SIG-M5 treated with dmso at 0.1 percent for 504 hours (cell line): ENCODE measurements around the gene PHF21B.
"Not testable (repeated sequence)": the region's sequence is repeated elsewhere in the genome, so short reads cannot be mapped to it uniquely, and the experiment has no call there.

Source experiments
- DNase-seq: peaks from one replicate; lab custom pipeline; 2025; ENCODE audit not compliant: unreplicated experiment; lab: John Stamatoyannopoulos, UW

The PHF21B gene

DNA sequence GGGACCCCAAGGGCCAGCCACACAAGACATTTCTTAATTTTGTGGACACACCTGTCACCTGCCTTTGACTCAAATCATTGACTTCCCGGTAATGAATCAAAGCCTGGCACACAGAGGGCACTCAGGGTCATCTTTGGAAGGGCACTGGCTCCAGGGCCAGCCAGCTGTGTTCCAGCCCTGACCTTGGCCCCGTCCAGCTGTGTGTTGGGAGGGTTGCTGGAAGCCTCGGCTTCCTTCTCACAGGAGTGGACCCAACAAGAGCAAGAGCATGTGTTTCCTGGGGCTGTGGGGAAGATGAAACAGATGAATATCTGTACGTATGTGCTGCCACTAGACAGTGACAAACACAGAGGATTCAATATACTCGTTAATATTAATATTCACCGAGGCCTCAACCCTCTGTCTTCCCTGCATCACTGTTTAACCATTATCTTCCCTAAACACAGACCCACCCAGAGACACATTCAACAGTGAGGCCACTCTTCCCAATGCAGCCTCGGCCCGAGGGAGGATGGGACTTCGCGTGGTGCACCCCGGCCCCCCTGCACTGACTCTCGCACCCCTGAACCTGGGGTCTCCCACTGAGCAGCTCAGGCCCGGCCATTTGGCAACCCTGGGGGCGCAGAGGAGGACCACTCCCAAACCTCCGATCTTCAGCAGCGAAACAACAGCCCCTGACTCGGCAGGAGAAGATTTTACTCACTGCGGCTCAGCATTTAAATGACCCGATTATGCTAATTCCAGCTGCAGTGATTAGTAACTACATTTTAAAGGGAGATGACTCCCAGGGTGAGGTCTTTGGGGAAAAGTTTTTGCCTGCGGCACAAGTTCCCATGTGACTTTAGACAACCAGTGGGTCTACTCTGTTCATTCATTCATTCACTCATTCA lies 45.7 kb downstream of the PHF21B start:
- DNase-seq, result no peak

DNA sequence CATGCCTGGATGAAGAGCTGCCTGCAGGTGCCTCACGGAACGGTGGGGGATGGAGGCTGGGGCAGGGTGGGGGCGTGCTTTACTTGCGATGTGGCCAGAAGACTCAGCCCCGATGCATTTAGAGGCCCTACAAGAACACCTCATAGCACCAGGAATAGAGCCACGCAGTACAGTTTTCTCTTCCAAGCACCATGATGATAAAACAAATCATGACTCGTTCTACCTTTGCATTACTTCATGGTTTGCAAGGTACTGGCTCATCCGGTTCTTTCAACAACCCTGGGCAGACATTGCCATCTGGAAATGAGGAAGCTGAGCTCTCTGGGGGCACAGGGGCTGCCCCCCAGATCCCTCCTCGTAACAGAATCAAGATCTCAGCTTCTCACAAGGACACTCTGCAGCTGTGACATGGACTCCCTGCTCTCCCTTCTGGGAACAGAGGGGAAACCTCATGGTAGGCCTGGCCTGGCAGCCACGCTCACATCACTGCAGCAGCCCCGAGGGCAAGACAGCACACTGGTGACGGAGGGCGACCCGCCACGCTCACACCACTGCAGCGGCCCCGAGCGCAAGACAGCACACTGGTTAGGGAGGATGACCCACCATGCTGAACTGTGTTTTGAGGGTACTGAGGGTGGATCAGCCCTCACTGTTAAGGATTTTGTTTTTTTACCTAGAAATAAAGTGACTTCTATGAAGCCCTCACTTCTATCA lies 46.9 kb downstream of the PHF21B start:
- DNase-seq, result no peak

DNA sequence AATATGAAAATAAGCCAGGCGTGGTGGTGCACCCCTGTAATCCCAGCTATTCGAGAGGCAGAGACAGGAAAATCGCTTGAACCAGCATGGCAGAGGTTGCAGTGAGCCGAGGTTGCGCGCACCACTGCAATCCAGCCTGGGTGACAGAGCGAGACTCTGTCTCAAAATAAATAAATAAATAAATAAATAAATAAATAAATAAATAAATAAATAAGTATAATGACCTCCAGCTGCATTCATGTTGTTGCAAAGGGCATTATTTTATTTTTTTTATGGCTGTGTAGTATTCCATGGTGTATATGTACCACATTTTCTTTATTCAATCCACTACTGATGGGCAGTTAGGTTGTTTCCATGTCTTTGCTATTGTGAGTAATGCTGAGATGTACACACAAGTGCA lies 48.1 kb downstream of the PHF21B start:
- DNase-seq, result not testable (repeated sequence)

DNA sequence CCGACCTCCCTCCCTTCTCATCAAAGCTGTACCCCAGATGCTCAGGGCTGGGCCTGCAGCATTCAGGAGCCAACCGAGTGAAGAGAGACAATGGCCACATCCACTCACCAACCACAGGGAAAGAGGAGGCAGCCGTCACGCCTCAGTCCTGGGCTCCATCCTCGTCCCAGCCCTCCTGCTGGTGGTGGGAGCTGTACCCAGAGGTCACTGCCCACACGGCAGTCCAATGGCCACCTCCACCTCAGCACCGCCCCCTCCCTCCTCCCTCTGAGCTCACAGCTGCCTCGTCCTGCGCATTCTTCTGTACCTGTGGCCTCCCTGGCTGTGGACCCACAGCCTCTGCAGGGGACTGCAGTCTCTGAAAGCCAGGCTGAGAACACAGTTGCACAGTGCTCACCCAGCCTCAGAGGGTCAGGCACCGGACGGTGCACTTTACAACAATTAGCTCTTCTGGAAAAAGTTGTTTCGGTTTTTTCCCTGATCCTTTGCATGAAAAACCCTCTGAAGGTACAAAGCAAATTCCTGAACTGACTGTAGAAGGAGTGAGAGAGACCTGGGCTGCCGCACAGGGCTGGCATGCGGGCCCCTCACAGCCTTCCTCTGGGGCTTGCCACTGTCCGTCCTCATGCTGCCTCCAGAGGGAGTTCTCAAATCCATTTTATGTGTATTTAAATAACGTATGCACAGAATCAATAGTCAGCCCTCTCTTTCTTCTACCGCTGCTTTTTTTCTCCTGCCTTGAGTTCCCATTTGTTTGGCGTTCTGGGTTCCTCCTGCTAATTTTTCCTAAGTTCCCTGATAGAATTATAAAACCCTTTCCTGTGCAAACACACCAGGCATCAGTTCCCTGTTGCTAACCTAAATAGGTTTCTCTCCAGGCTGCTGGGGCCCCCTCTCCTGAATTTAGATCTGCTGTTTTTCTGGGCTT lies 52.7 kb downstream of the PHF21B start:
- DNase-seq, result no peak

DNA sequence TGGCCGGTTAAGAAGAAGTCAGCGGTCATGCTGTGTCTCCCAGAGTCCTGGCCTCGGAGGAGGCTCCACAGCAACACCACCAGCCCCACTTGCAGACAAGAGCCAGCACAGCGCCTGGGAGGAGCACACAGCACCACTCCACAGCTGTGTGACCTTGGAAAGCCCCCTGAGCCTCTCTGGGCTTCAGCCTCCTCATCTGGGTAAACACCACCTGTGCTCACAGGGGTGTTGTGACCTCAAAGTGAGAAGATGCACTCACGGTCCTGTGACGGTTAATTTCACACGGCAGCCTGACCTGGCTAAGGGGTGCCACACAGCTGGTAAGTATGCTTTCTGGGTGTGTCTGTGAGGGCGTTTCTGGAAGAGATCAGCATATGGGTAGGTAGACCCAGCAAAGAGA lies 54.7 kb downstream of the PHF21B start:
- no peak for DNase-seq

DNA sequence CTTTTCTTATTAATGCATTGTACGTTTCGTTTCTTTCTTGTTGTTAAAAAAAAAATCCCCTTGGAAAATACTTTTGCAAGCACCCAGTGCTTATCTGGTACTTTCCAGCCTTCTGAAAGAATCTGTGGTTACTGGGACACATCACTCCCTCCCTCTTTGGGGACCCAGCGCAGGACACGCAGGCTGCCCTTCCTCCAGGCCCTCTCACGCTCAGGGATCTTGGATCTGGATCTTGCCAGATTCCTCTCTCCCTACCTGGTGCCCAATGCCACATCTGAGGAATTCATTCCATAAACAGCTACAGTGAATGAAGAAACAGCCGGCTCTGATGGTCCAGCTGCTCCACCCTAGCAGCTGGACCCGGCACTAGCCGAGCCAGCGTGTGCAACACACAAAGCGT lies 55.7 kb downstream of the PHF21B start:
- DNase-seq, result no peak

DNA sequence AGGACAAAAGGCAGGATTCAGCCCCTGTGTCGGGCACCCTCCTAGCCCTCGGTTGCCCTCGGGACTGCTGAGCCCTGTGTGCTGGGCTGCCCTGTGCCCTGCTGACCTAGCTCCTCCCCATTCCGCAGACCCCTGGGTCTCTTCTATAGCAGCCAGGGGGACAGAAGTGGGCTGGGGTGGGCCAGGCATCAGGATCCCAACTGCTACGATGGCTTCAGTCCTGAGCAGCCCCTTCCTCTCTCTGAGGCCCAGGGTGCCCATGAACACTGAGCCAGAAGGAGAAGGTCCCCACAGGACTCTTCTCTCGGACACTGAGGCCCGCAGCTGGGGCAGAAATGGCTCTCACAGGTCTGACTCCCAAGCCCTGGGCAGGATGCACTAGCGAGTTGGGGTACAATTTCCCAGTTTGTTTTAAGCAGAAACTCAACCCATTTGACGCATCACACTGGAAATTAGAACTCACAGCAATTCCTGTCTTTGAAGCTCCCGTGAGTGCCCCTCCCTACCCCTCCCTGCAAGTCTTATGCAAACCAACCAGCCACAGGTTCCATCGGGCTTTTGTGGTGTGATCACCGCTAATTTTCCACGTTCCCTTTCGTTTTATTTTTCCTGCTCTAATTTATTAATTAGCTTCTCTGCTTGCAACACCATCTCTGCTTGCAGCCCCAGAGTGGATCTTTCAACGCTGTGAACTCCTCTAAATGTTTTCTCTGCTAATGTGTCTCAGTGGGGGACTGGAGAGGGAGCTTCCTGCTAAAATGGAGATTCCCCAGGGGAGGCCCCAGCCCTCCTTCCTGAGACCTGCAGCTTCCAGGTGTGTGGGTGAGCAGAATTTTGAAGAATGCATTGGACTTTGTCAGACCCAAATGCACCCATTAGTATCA lies 56.7 kb downstream of the PHF21B start:
- DNase-seq, result no peak

DNA sequence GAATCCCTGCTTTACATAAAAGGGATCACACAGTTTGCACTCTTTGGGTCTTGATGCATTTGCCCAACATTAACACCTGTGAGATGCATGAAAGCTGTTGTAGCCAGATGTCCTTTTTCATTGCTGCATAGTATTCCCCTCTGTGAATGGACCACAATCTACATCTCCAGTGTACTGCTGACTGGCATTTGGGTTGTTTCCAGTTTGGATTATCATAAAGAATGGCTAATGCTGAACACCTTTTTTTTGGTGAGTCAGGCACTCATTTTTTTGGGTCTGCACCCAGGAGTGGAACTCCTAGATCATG lies 58.3 kb downstream of the PHF21B start:
- DNase-seq, result no peak

DNA sequence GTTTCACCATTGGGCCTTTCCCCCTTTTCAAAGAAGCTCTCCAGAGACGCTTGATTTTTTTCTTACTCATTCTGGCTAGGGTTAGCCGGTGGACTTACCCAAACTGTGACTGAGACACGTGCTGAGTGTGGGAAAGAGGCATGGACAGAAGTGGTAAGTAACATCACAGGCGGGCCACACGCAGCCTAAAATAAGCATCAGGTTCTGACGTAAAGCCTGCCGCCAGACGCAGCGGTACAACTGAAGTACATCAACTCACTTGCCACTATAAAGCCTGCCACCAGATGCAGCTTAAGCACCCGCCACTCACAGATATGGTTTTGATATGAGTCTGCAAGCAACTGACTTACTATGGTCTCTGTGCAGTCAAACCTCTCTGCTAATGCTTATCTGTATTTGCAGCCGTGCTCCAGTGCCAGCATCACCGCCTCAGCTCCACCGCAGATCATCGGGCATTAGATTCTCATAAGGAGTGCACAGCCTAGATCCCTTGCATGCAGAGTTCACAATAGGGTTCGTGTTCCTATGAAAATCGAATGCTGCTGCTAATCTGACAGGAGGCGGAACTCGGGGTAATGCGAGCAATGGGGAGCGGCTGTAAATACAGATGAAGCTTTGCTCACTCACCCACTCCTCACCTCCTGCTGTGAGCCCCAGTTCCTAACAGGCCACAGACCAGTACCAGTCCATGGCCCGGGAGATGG lies 58.8 kb downstream of the PHF21B start:
- no peak for DNase-seq

DNA sequence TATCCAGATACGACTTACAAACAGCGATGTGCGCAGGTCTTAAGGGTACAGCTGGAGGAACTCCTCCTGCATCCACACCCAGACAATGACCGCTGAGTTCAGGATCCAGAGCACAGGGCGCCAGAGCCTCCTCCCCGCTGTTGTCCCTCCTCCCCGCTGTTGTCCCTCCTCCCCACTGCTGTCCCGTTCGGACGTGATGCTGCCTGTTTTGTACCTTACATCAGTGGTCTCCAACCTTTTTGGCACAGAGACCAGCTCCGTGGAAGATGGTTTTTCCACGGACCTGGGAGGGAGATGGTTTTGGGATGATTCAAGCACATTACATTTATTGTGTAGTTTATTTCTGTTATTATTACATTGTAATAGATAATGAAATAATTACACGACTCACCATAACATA lies 62.0 kb downstream of the PHF21B start:
- no peak for DNase-seq

DNA sequence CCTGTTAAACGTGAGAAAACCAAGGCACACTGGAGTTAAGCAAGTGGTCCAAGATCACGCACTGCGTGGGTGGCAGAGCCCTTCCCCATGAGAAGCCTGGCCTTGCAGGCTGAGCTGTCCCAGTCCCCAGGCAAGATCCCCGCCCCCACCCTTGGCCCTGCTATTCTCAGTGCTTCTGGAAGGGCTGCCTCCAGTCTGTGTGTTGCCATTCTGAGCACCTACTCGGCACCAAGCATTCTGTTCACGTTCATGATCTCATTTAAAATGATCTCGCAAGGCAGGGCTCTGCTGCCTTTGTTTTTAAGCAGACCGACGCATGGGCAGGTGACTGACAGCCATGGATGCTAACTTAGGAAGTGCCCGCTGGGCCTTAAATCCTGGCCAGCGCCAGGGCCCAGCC lies 62.8 kb downstream of the PHF21B start:
- no peak for DNase-seq

DNA sequence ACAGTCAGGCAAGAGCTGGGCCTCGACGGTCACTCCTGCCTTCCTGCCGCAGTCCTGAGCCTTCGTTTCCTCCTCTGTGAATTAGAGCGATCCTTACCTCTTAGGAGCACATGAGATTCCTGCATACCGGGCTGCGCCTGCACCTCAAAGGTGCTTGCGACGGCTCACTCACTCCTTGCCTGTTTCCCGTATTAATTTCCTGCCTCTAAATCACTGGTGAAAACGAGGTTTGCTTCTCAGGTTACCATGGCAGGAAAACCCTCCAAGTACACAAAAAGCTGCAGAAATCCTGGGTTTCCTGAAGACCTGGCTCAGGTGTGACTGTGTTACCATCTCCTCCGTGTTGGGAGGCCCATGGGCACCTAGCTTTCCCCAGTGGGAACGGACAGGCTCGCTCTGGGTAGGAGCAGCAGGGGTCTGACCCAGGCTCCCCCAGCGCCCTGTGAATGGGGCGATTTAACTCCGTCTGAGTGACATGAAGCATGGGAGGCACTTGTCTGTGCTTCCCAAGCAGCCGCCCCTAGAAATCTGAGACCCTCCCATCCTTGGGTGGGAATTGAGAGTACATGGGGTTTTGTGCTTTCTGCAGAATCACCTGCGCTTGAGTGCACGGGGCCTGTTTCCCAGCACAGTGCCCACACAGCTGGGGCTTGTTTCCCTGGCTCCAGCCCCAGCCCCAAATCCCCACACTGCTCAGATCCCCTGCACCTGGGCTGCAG lies 64.8 kb downstream of the PHF21B start:
- no peak for DNase-seq

DNA sequence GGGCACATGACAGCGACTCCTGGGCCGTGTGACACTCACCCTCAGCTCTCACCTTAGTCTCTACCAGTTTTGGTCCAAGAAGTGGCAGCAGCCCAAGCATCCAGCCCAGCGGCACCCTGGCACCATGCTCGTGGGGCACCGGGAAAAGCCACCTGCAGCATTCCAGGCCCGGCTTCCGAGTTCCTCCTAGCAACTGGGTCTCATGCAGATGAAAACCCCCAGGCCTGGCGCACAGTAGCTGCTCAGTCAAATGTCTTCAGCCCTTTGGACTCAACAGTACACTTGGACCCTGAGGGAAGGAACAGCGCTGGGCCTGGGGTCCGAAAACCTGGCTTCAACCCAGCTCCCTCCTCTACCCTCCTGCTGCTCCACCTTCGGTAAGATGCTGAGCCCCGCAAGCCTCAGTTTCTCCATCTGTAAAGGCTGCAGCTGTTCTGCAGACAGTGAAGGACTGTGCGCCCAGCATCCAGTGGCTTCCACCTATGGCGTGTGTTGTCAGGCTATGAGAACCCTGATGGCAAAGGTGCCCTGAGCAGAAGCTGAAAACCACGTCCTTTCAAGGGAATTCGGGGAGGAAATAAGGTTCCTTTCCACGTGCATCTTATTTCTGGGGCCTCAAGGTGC lies 66.0 kb downstream of the PHF21B start:
- no peak for DNase-seq

DNA sequence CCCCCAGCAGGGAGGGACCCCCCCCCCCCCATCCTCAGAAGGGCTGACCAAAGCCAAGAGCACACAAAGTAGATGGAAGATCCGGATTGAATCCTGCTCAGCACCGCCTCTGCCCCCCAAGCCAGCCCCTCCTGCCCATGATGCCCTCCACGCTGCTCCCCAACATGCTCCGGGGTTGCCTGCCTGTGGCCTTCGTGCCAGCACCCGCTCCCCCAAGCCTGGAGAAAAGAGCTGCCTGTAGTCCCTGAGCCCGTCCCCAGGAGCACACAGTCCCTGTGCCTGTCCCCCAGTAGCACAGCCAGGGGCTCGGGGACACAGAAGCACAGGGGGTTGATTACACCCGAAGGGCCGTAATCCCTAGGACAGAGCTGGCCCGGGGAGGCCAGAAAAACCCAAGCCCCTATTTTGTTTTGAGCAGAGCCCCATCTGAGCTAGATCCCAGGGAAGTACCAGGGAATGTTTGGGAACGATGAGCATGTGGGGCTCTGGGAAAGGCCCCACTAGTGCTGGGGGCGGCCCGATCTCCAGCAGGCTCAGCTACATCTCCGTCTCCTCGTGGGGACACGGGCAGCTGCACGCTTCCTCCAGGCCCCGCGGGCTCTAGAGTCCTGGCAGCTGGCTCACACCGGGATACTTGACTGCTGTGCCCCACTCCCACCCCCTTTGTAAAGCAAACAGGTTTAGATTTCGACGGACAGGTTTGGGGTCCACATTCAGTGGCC lies 66.7 kb downstream of the PHF21B start:
- DNase-seq, result no peak

DNA sequence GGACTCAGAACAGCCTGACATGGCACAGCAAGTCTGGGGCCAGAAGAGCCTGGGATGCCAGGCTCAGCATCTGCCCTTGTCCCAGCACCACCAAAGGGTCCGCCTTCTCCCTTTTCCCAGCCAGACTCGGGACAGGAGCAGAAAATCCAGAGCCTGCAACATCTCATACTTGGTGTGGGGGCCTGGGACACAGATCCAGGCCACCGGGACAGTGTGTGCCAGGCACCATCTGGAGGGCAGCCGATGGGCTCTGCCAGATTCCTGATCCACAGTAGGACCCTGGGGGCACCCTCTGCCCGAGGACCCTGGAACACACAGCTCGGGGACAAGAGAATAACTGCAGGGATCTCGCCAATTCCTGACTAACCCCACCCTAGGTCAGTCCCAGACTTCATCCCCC lies 67.7 kb downstream of the PHF21B start:
- no peak for DNase-seq

DNA sequence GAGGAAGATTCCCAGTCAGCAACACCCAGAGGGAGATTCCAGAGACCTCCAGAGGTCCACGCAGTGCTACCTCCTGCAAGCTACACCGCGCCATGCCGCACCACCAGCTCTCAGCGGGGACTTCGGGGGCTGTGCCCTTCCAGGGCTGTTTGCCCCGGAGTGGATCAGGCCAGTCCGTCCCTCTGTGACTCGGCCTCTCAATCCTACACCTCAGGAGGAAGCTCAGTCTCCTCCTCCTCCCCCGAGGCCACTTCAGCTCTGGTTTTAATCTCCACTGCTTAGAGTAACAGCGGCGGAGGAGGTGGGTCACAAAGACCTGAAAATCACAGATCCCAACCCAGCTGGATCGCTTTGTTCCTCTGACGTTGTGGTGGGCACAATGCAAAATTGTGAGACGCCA lies 68.6 kb downstream of the PHF21B start:
- DNase-seq, result no peak

DNA sequence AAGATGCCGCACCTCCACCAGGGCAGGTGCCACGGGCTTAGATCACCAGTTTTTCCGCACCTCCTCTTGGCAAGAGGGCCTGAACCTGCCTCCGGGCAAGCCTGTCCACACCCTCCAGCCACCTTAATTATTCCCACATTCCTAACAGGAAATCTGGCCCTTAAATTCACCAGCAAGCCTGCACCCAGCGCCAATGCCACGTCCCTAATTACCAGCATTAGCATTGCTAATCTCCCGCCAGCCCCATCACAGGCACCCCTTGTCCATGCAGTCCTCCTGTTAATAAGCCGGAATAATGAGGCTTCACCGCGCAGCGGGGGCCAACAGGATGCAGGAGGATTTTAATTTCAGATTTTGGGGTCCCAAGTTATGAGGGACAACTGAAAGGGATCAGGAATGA lies 69.7 kb downstream of the PHF21B start:
- no peak for DNase-seq

DNA sequence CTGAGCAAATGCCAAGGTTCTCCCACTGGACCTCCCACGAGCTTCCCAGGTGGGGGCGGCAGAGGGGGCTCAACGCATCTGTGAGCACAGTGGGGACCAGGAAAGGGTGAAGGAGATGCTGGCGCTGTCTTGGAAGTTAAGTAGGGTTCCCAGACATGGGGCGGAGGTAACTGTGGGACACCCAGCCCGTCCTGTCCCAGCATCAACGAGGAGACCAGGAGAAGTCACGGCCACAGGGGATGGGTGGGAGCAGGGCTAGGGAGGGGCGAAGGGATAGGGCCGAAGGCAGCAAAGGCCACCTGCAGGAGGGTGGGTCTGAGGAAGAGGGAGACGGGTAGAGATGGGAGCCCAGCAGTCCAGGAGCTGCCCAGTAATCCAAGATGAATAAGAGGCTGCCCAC lies 70.4 kb downstream of the PHF21B start:
- no peak for DNase-seq
